HG02973 (cell line): ENCODE results near the gene RHOA.
"Not testable (repeated sequence)": the region's sequence is repeated elsewhere in the genome, so short reads cannot be mapped to it uniquely, and the experiment has no call there.

Experiments used
- ATAC-seq: cut with Tn5 transposase; IDR thresholded peaks from one replicate; pipeline ENCODE4 v1.9.1; 2021; ENCODE audit warnings: moderate library complexity; ENCODE audit not compliant: unreplicated experiment

The RHOA gene

DNA sequence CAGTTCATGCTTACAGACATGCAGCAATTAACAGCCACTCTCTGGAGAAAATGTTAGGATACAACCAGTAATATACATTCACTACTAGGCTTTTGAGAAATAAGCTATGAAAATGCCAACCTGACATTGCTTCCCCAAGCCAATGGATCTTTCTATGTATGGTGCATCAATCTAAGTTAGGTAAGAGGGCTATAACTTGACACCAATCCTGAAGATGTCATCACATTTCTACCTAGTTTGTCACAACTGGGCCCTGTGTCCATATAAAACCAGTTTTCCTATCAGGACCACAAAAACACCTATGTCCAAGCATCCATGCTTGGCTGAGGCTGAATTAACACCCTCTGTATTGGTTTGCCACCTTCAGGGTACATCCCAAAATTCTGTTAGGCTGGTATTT, 39.8 kb downstream of the RHOA start:
- no peak for ATAC-seq

DNA sequence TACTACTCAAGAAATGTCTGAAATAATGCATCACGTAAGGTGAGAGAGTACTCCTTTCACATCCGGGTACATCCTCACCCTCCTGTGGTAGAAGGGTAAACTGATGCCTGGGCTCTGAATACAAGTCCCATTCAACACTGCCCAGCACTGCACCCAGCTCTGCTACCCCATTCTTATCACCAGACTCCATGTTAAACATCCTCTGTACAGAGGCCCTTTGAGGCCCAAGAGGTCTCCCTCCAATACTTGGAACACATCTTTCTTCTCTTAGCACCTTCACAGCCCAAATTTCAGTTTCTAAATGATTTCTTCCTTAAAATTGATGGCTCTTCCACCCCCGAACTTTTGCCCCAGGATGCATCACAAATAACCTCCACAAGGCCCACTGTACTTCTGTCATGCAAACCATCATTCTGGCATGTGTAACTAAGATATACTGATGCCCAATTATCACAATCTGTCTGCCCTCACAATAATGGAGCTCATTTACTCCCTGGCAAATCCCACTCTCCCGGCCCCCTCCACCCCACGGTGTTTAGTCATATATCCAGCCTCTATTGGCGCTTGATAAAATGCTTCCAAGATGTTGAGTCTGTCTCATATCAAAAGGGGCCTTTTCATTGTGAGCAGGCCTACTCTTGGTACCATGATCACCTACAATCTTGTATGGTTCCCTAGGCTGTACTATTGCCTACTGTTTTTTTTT, 41.0 kb downstream of the RHOA start:
- ATAC-seq: no peak

DNA sequence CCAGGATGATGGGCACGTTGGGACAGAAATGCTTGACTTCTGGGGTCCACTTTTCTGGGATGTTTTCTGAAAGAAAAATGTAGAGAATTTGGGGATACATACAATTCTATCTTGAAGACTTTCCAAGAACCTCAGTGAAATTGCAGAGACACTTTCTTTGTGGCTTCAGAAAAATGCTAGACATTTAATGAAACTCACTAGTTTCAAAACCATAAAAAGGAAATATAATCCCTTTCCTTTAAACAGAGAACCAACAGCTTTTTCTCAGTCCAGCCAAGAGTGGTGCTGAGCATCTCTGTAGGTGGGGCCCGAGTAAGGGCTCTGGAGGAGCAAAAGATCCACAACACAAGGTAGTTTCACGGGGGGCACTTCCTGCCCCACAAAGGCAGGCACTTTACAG, 49.2 kb downstream of the RHOA start:
- ATAC-seq: no peak

DNA sequence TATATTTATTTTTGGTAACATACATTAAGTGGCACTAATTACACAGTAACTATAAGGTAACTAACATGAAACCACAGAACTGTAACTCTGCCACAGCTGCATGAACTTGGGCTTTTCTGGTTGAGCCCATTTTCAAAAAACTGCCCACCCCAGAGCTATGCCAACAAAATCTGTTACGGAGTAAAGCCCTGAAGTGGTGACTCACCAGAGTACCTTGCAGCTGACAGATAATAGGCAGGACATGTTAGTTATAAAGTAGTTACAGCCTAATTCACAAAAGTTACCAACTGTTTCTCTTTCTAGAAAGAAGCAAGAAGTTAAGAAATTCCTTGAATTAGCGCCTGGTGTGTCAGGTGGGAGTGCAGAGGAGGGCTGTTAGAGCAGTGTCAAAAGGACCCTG, 52.2 kb downstream of the RHOA start:
- no peak for ATAC-seq

DNA sequence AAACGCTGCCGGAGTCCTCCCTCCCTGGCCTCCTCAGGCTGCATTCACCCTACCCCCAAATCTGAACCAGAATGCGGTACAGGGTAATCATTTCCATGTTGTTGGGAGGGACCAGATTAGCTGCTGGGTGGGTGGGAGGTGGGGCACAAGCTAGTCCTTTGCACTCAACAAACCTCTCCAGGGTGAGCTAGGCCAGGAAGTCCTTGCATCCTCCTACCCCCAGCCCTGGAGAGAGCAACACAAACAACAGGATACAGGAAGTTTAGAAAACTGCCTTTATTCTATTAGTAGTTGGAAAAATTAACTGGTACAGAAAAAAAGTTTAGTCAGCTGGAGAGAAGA, 52.9 kb downstream of the RHOA start:
- ATAC-seq: peak; percentile 23

DNA sequence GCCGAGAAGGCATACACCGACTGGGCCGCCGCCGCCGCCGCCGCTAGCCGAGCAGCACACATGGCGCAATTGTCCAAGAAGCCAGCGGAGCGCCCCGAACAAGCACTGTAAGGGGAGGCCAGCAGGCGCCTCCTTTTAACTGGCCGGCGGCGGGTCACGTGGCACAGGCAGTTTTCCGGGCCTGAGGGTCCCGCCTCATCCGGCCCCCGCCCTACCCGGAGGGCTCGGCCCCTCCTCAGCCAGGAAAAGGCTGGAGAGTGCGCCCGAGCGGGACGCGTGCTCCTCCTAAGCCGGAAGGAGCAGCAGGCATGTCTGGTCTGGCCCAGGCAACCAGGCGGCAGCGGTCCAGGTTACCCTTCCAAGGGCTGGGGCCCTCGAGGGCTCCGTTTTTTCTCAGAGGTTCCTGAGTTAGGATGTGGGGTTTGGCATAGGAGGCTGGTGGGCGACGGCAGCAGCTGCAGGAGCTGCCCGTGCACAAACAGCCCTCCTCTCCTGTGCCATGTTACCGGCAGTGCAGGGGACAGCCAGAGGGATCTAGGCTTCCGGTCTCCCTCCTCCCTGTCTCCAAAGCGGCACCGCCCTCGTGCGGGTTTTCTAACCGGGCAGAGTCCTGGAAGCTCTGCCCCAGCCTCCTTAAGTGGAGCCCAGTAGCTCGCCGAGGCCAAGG, 53.4 kb downstream of the RHOA start, which contains the start of gene GPX1:
Gene GPX1, minus strand, starts transcription at position 137 of the 667 bp plus-strand sequence. Its CDS starts 75 bp downstream, at position 62.
- ATAC-seq: peak; percentile 76

DNA sequence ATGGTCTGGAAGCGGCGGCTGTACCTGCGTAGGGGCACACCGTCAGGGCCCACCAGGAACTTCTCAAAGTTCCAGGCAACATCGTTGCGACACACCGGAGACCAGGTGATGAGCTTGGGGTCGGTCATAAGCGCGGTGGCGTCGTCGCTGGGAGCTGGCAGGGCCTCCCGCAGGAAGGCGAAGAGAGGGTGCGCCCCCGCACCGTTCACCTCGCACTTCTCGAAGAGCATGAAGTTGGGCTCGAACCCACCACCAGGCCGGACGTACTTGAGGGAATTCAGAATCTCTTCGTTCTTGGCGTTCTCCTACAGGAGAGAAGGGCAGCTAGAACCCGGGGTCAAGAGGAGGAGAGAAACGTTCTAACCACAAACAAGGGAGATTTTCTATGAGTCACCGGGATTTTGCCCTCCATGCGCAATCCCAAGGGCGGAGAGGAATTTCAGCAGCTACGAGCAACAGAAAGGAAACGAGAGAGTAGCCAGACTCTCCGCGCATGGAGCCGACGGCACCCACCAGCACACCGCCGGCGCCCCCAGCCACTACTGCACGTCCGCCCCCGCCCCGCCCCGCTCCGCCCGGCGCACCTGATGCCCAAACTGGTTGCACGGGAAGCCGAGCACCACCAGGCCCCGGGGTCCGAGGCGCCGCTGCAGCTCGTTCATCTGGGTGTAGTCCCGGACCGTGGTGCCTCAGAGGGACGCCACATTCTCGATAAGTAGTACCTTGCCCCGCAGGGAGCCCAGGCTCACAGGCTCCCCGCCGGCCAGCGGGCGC, 54.1 kb downstream of the RHOA start:
- peak; percentile 7 for ATAC-seq

DNA sequence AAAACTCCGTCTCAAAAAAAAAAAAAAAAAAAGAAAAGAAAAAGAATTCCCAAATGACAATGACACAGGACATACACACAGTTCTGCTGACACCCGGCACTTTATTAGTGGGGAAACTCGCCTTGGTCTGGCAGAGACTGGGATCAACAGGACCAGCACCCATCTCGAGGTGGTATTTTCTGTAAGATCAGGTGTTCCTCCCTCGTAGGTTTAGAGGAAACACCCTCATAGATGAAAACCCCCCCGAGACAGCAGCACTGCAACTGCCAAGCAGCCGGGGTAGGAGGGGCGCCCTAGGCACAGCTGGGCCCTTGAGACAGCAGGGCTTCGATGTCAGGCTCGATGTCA, 54.7 kb downstream of the RHOA start:
- ATAC-seq: not testable (repeated sequence)

DNA sequence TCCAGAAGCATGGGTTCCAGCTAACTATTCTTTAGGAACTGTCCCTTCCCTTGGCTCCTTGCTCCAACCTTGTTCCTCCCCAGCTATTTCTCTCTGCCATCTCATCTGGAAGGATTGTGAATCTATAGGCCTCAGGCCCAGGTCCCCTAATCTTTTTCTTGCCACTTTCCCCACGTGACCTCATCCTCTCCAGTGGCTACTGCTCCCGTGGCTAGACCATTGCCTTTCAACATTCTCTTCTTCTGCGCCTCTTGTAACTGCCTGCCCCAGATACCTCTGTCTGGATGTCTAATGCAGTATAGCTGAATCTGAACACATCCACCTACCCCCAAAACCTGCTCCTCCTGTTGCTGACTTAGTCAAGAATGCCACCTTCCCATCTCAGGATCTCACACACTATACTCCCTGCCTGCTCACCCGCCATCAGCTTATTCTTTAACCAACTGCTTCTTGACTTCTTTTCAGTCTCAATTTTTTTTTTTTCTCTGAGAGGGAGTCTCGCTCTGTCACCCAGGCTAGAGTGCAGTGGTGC, 58.8 kb downstream of the RHOA start:
- ATAC-seq: no peak

DNA sequence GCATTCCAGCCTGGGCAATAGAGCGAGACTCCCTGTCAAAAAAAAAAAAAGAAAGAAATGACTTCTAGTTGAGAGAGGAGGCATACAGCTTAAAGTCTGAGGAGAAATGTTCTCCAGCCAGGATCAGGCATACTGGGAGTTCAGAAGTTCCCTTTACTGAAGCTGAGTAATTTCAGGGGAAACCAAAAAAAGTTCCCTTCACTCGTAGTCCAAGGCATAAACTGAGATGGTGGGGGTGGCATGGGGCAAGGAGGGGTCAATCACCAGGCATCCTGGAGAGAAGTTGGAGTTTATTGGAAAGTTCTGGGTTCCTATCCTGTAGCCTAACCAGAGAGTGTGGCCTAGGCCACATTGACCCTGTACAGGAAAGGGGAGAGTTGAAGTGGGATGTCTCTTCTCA, 59.5 kb downstream of the RHOA start:
- no peak for ATAC-seq

DNA sequence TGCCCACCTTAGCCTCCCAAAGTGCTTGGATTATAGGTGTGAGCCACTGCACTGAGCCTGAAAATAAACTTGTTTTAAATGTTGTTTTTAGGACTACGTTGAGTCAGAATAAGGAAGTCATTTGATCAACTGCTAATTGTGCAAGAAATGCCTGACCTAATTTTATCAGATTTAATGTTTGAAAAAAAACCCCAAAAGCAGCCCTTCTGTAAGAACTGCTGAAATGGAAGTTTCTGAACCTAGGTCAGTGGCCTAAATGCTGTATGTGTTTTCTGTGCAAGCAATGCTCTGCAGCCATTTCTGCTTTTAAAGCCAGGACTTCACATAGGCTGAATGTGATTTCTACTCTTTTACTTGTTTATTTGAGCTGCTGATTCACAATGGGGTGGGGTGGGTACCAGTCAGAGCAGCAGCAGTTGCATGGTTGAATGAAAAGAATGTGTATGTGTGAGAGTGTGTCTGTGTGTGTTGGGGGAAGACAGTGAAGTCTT, 60.2 kb downstream of the RHOA start:
- no peak for ATAC-seq

DNA sequence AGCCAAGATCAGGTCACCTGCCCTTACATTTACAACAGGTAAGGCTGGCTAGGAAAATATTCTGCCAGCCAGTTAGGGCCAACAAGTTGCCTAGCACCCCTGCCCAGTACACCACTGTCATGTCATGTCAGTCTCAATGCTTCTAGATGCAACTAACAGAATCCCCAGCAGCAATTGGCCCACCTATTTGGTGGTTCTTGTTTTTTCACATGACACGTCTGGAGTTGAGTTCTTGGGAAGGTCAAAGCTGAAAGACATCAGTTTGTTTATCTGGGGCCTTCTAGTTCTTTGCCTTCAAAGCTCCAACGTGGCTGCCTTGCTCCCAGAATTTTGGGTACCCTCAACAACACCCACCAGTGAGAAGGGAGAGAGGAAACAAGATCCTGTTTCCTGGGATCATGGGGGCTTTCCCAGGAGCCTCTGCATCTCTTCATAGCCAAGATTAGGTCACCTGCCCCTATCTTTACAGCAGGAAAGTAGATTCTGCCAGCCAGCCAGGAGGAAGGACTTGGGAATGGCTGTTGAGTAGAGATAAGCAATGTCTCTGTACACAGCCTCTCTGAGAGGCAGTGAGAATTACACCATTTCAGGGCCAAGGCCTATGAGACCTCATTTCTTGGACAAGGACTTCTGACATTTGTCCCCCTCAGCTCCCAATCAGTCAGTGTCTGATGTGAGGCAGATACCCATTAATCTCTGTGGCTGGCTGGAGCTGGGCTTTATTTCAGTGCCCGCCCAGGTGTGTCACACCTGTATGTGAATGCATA, 62.2 kb downstream of the RHOA start:
- ATAC-seq: no peak

DNA sequence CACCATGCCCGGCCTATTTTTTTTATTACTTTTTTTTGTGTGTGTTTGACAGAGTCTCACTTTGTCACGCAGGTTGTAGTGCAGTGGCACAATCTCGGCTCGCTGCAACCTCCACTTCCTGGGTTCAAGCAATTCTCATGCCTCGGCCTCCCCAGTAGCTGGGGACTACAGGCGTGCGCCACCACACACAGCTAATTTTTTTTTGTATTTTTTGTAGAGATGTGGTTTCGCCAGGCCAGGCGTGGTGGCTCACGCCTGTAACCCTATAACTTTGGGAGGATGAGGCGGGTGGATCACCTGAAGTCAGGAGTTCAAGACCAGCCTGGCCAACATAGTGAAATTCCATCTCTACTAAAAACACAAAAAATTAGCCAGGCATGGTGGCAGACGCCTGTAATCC, 63.4 kb downstream of the RHOA start:
- not testable (repeated sequence) for ATAC-seq

DNA sequence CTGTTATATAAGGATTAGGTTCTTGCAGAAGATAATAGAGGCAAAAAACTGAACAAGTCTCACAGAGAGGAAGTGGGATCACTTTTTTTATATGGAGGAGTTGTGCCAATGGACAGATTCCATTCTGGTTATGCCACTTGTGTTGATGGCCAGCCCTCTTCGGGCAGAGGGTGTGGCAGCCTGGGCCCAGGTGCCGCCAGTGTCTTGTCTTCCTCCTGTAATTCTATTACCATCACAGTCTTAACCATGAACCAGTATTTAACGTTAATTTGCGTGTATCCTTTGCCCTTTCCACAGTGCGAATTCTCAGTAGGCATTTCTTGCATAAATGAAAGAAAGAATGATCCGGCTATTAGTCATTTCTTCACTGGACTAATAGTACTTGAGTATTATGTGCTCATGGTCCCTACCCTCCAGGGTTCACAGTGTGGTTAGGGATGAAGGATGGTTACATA, 65.0 kb downstream of the RHOA start:
- ATAC-seq: no peak

DNA sequence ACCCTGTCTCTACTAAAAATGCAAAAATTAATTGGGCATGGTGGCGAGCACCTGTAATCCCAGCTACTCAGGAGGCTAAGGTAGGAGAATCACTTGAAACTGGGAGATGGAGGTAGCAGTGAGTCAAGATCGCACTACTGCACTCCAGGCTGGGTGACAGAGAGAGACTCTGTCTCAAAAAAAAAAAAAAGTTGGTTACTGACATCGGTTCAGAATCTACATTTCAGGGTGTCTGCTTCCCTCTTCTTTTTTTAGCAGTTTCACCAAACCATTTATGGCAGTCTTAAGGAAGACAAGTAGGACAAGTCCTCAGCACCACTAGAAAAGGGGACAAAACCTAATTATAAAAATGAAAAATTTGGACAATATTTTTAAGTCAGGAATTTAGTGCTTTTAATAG, 68.6 kb downstream of the RHOA start:
- no peak for ATAC-seq

DNA sequence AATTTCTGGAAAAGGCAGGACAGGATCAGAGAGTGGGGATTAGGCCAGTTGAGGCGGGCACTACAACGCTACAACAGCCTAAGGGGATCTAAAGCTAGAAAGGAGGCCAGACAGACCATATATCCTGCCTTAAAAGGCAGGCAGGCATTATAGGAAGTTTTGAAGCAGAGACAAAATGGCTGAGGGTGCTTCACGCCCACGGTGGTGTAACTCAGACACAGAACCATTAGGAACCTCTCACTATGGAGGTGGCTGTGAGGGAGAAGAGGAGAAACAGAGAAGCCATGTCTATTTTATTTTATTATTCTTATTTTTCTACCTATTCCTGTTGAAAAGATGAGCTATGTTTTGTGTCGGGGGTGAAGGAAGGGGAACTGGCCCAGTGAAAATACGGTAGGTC, 69.8 kb downstream of the RHOA start:
- no peak for ATAC-seq

DNA sequence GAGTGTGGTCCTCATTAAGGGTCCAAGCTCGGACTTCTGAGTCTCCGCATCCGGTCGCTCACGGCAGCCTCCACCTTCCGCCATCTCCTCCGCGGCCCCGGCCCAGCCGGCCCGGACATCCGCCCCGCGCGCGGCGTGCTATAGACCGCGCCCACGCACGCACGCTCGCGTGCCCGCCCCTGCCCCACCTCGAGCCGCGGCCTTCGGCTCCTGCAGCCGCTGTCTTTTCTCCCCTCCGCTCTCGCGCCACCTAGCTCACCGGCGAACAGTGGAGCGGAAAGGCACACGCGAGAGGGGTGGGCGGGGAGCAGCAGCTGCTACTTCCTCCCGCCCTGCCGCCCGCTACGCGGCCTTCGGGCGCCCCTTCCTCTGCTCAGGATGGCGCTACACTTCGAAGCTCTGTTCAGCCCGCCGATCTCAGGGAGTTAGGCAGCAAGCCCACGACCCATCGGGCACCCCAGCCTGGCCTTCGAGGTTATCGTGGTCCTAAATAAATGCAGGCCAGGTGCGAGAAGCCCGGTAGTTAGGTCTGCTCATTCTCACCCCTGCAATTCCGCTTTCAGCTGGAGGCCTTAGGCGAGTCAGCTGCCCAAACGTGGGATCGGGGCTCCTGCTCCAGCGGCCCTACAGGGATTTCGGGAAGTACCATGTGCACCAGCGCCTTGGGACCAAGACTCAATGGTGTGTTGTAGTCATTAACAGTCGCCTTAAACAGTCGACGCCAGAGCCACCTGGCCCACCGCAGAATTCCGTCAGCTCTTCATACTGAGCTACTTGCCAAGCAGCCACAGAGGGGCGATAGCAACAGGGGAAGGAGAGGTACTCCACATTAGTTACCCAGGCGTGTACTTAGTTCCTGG, 71.6 kb downstream of the RHOA start, which contains the start of gene USP4:
Gene USP4, minus strand, starts transcription at position 113 of the 860 bp plus-strand sequence. Its CDS starts 29 bp downstream, at position 84.
- ATAC-seq: peak; percentile 72

DNA sequence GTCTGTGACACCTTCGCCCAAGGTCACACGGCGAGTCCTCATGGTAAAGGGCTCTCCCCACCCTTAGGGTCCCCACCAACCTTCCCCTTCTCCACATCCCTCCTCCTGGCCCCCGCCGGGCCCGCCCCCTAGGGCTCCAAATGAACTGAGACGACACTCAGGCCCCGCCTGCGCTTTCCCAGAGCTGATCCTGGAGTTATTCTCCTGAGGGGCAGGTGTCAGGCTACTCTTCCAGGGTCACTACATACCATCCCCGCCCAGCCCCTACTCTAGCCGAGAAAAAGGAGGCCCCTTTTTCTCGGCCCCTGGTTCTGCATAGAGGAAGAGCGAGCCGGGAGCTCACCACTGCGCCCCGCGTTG, 72.2 kb downstream of the RHOA start:
- peak; percentile 12 for ATAC-seq

DNA sequence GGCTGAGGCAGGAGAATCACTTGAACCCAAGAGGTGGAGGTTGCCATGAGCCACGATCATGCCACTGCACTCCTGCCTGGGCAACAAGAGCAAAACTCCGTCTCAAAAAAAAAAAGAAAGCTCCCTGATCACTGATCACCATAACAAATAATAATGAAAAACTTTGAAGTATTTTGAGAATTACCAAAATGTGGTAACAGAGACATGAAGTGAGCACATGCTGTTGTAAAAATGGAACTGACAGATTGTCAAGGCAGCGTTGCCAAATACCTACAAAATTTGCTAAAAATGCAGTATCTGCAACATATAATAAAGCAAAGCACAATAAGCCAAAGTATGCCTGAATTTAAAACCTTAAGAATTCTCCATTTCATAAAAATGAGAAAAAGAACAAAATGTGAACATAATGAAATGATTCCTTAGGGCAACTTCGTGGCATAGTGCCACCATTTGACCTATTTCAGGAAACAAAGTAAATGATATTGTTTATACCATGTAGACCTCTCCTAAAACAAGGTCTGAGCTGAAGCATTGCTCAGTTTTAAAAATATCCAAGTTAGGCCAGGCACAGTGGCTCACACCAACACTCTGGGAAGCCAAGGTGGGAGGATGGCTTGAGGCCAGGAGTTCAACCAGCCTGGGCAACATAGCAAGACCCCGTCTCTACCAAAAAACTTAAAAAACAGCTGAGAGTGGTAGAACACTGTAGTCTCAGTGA, 77.7 kb downstream of the RHOA start:
- ATAC-seq: no peak
